Measurements from ENCODE around the gene COX8A.

- TF ChIP-seq POLR2A (IDR thresholded peaks at IDR 0.05; ENCODE audit: low read depth, low read length): peak; percentile 57; the same call in 1 of the 2 replicates
- no peak for TF ChIP-seq POLR2AphosphoS5 (IDR thresholded peaks at IDR 0.05; ENCODE audit: low read depth, low read length)
- TF ChIP-seq TAF1 (IDR thresholded peaks at IDR 0.05; ENCODE audit: borderline replicate concordance, low read depth, low read length): no peak
Observed at GRCh38 chr11:63999349-64000025, 25.1 kb downstream of the COX8A start.

All from GM12892 (cell line).